ENCODE data around the gene SLC27A4. TPM values are rescaled to one million over a fixed set of nuclear protein-coding genes. Genes with fewer than 3 reads are reported as not detected.

The SLC27A4 gene
- total RNA-seq, 4 donors from 2014 or later = 13.2 to 25.4 (median 16.1) TPM

- ATAC-seq (ENCODE audit: low FRiP score) (no peak), DNase-seq (ENCODE audit: low spot score) (no peak)
- TF ChIP-seq CTCF (IDR thresholded peaks at IDR 0.05) = no peak
Measured at GRCh38 chr9:128390813-128391711, 50.7 kb downstream of the SLC27A4 start.

- ATAC-seq (ENCODE audit: low FRiP score) (no peak), DNase-seq (ENCODE audit: low spot score) (no peak)
- TF ChIP-seq CTCF (IDR thresholded peaks at IDR 0.05) = no peak
Measured at GRCh38 chr9:128391956-128392301, 51.6 kb downstream of the SLC27A4 start.

- no peak for TF ChIP-seq CTCF (IDR thresholded peaks at IDR 0.05)
Measured at GRCh38 chr9:128392302-128393144, 52.2 kb downstream of the SLC27A4 start.

GRCh38 chr9:128393145-128393775 lies 52.9 kb downstream of the SLC27A4 start:
- no peak for TF ChIP-seq CTCF (IDR thresholded peaks at IDR 0.05)
- no peak for ATAC-seq (ENCODE audit: low FRiP score)
- DNase-seq (ENCODE audit: low spot score) = no peak

More at GRCh38 chr9:128392302-128393144, 52.2 kb downstream of the SLC27A4 start:
- ATAC-seq (ENCODE audit: low FRiP score) (no peak), DNase-seq (ENCODE audit: low spot score) (no peak)

GRCh38 chr9:128393970-128394369 lies 53.6 kb downstream of the SLC27A4 start:
- TF ChIP-seq CTCF (IDR thresholded peaks at IDR 0.05) = no peak
- ATAC-seq (ENCODE audit: low FRiP score) (no peak), DNase-seq (ENCODE audit: low spot score) (no peak)

- no peak for TF ChIP-seq CTCF (IDR thresholded peaks at IDR 0.05)
- no peak for ATAC-seq (ENCODE audit: low FRiP score)
- no peak for DNase-seq (ENCODE audit: low spot score)
Measured at GRCh38 chr9:128394379-128395168, 54.2 kb downstream of the SLC27A4 start.

Measured in omental fat pad (tissue), 4 donors.